MV-4-11 (cell line): ENCODE data around the gene WNT8A.
A peak's percentile ranks its signal among the peaks of the same experiment; 100 is the strongest.
"Not testable (repeated sequence)": the region's sequence is repeated elsewhere in the genome, so short reads cannot be mapped to it uniquely, and the experiment has no call there.

Source experiments
- DNase-seq: peaks from one replicate; lab custom pipeline; 2025; lab: John Stamatoyannopoulos, UW

Gene WNT8A, protein sequence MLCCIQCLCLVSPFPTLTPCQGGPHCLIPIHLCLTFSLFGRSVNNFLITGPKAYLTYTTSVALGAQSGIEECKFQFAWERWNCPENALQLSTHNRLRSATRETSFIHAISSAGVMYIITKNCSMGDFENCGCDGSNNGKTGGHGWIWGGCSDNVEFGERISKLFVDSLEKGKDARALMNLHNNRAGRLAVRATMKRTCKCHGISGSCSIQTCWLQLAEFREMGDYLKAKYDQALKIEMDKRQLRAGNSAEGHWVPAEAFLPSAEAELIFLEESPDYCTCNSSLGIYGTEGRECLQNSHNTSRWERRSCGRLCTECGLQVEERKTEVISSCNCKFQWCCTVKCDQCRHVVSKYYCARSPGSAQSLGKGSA

DNA sequence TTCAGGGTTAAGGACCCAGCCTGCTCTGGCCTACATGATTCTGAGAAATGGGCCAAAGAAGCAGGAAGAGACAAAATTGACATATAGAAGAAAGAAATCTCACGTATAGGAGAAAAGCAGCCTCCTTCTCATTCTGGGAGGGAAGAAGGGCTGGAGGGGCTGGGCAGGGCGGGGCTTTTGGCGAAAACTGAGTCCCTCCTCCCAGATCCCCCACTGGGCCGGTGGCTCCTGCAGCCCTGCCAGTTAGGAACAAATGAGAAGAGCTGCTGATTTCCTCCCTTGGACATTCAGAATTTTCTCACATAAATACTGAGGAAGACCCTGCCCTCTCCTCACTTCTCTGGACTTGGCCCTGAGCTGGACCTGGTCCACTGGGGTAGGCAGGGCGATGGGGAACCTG, at the start of gene WNT8A:
Gene WNT8A, plus strand, starts transcription at position 332 of the 400 bp plus-strand sequence. CDS start 95 bp downstream, outside the sequence.
- DNase-seq = no peak

DNA sequence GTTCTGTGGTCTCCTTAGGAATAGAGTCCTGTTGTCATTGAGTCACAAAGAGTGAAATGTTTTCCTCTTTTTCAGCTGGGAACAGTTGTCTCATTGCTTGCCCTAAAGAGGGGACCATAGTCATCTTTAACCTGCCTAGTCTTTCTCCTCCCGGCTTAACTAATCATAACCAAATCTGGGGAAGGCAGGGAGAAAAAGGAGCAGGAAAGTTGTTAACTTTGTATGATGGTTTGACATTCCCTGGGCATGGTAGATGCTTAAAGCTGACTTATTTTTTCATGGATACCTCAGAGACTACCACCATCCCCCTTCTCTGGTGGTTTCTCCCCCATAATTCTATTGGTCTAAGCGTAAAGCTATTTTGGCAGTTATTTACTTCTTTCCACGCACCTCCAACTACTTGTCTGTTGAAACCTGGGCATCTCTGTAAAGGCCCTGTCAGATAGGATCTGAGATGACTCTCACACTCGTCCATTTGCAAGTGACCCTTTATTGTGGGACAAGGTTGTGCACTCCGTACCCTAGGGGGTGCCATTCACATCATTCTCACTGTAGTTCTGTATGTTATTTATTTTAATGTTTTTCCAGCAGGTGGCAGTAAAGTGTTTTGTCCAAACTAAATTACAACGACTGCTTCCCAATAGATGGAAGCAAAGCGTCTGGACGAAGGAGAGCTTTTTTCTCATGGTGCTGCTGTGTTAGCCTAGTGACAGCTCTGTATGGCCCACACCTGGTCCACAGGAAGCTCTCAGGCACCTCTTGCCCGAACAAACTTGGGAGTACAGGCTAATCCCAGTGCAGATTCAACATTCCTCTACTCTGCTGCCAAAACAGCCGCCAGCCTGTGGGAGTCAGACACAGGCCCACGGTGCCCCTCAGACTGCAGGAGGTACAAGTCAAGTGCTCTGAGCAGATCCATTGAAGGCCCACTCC, 48.0 kb upstream of the WNT8A start:
- DNase-seq = peak; percentile 92

DNA sequence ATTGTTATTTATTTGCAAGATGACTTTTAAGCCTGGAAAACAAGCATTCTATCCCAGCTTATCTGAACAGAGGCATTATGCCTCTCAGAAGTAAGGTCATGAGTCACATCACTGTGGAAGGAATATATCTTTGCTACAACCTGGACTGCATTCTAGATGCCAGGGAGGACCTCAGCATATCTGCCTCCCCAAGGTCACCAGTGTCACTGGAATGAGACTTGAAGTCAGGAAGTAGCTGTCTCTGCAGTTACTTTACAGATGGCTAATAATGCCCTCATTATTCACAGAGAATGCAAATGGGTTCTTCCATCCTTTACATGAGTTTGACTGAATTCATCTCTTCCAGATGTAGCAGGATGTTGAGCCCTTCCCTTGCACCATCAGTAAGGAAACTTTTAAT, 46.6 kb upstream of the WNT8A start:
- DNase-seq = no peak

DNA sequence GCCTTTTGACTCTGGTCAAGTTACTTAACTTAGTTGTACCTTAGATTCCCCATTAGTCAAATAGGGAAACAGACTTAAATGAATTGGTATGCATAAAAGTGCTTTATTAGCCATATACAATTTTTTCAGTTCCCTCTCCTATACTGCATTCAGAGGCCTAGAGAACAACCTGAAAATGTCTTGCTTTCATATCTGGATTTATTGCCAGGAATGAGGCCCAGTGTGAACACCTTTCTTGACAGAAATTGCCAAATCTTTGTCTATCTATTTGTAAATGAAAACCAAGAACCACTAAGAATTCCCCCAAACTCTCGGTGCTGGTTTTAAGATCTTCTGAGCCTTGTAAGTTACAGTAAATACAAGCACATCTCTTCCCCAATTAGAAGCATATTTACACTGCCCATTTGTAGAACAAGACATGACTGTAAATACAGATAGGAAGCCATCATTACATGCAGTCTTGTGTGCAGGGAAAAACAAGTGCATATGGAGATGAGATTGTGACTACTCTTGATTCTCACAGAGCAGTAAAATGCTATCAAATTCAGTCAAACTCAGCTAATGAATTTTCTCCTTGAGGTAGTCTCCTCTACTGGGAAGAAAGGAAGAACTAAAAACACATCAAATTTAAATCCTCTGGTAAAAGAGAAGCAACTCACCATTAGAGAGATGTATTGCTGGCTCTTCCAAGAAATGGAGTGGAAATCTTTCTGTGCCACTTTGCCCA, 45.8 kb upstream of the WNT8A start:
- no peak for DNase-seq

DNA sequence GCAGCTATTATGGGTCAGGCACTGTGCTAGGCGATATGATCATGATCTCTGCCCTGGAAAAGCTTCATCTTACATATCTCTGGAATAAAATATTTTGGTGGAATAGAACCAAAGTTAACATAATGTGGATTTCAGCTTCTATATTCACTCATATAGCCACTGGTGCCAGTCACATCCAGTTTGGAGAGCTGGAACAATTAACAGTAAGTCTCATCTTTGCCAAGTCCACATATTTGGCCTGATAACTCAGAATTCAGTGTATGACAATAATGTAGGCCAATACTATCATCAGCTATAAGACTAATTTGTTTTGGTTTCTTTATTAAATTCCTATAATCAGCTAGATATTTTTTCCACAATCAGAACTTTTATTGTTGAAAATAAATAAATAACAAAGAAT, 45.0 kb upstream of the WNT8A start:
- no peak for DNase-seq

DNA sequence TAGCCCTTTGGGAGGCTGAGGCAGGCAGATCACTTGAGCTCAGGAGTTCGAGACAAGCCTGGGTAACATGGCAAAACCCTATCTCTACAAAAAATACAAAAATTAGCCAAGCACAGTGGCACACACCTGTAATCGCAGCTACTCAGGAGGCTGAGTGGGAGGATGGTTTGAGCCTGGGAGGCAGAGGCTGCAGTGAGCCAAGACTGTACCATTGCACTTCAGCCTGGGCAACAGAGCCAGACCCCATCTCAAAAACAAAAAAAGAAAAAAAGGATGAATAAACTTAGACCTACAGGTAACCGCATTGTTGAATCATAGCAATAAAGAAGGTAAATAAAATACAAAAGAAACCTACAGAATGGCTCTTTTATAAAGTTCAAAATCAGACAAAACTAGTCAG, 38.5 kb upstream of the WNT8A start:
- DNase-seq = not testable (repeated sequence)

DNA sequence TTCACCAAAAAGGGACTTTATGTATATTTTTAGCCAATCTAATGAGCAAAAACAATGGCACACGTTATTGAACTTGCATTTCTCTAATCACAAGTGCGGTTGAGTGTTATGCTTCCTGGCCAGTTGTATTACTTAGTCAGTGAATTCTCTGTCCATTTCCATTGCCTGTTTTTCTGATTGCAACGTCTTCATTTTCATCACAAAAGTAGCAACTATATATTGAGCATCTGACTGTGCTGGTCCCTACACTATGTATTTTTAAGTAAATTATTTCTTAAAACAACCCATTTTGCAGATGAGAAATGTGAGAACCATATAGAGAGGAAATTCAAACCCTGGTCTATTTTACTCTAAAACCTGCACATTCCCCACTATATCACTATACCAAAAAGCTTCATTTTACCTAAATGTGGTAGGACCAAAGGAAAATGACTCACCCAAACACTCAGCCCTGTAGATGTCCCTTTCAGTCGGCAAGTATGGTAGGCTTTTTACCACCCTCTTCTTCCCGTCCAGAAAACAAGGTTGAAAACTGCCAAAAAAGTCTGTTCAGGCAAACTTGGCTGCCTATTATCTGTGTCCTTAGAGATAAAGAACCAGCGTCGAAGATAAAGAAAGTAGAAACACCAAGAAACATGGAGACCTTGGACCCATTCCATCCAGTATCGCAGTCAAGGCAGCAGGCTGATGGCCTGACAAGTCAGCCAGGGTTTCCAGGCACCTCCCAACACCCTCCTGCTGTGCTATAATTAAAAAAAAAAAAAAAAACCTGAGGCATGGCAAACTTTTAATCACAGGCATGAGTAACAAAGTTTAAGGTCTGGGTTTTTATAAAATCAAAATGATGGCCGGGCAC, 32.2 kb upstream of the WNT8A start:
- no peak for DNase-seq

DNA sequence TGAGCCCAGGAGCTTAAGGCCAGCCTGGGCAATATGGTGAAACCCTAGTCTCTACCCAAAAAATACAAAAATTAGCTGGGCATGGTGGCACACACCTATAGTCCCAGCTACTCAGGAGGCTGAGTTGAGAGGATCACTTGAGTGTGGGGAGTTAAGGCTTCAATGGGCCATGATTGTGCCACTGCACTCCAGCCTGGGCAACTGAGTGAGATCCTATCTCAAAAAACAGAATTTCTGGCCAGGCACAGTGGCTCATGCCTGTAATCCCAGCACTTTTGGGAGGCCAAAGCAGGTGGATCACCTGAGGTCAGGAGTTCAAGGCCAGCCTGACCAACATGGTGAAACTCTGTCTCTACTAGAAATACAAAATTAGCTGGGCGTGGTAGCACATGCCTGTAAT, 31.1 kb upstream of the WNT8A start:
- not testable (repeated sequence) for DNase-seq

DNA sequence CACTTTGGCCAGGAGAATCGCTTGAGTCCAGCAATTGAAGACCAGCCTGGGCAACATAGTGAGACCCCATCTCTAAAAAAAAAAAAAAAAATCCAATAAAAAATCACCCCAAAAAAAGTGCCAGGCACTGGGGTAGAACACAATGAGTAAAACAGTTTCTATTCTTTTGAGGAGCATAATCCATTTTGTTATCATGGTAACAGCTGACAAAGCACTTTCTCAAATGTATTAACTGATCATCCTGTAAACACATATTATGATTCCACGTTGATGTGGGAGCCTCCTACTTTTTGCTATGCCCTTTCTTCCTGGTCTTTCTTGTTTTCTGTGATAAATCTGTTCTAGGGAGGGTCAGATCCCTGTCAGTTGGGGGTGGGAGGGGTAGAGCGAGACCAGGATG, 30.3 kb upstream of the WNT8A start:
- DNase-seq = no peak

DNA sequence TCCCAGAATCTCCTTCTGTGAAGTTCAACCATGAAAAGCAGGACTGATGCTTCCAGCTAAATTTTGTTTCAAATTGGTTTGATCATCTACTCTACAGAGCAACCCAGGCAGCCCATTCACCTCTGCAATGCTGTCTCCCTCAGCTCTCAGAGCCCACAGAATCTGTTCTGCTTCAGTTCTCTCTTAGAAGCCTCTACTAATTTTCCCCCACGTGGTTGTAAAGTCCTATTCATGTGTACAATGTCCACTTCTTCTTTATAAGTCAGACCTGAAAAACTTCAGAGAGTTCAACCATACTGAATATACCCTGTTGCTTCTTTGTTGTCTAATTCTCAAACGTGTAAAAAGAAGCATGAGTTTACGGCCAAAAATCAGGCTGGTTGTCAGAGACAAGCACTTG, 29.6 kb upstream of the WNT8A start:
- no peak for DNase-seq

DNA sequence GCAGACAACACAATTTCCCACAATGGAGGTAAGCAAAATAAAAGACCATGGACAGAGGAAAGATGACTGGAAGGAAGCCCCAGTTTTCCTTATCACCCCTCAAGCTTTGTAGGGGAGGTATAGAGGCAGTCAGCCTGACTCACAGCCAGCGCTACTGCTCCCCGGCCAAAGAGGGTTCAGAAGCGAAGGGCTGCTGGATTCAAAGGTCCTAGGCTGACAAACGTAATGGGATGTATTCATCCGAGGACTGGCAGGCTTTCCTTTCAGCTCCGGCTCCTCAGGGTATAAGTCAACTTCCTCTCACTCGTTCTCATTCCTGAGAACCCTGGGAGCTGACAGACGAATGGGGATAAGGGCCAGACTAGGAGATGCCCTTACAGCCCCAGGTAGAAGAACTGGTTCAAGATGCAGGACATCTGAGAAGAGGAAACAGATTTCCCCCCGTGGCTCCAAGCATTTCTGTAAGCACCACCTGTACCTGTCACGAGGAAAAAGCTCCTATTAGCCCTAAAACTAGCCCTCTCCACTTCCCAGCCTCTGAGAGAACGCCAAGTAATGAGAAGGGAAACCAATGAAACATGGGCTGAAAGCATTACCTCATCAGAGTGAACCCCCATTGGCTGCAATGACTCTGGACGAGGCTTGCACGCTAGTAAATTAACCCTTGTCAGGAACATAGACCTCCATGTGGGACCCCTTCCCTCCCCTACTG, 28.8 kb upstream of the WNT8A start:
- no peak for DNase-seq

DNA sequence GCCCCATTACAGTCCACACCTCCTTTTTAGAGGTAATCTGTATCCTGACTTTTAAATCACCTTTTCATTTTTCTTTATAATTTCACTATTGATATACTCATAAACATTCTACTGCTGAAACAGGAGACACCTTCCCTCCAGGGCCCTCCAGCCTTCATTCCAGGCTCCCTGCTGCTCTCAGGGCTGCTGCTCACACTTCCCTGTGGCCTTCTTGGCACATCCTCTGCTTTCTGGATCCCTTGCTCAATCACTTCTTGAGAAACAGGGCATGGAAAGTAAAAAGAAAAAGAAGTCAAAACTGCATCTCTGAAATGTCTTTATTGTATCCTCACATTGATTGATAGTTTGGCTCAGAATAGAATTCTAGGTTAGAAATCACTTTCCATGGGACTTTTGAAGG, 19.3 kb upstream of the WNT8A start:
- DNase-seq = no peak

DNA sequence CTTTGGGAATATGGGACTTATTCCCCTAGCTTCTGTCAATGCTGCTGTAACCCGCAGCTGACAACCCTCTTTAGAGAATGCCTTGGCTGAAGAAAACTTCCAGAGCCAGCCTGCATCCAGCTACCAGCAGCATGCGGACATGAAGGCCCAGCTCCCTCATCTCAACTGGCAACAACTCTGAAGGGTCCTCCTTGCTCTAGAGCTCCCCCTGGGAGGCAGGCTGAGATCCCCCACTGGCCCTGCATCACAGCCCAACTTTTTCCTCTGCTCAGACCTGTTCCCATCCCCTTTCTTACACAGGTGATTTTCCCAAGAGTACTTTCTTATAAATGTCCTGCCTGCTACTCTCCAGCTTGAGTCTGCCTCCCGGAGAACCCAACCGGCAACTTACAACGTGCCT, 18.7 kb upstream of the WNT8A start:
- DNase-seq = no peak

DNA sequence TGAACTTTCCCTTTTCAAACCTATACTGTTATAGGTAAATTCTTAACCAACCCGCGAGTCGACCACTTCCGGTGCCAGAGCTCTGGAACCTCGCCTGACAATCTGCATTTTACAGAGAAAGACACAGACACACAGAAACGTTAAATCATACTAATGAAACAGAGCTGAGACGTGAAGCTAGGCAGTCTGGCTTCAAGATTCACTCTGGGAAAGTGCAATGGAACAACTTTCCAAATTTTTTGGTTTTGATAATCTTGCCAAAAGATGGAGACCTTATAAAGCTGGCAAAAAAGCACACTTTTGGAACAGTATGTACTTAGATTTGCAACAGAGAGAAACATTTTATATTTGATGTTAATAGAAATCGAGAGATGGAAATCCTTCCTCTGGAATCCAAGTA, 15.9 kb upstream of the WNT8A start:
- no peak for DNase-seq

DNA sequence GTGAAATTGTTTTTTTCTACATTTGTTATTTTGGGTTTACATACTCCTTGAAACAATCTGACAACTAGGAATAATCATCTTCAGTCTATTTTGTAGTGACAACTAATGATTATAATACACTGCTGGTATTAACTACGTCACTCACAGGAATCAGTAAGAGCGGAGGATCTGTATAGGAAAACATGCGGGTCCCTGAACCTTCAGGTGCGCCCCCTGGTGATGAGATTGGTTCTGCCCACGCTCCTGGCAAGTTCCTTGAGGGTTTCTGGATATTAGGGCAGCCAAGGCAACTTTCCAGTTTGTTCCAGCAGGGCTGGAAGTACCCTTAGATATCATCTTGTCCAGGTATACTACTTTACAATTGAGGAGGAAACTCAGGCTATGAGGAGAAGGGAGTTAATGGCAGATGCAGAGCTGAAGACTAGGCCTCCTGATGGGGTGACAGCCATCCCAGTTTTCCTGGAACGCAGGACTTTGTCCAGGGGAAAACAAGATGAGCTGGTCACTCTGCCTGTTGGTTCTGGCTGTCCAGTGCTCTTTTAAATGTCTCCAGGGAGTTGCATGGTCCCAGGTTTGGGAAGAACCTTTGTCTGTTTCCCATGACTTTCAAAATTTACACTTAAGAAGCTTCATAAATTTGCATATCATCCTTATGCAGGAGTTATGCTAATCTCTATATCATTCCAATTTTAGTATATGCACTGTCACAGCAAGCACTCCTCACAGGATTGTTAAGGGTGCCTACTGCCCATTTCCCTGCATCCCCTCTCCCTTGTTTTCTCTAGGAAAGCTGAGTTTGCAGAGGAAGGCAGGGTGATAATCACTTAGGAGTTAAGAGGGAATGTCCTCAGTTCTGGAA, 14.9 kb upstream of the WNT8A start:
- DNase-seq = peak; percentile 54

DNA sequence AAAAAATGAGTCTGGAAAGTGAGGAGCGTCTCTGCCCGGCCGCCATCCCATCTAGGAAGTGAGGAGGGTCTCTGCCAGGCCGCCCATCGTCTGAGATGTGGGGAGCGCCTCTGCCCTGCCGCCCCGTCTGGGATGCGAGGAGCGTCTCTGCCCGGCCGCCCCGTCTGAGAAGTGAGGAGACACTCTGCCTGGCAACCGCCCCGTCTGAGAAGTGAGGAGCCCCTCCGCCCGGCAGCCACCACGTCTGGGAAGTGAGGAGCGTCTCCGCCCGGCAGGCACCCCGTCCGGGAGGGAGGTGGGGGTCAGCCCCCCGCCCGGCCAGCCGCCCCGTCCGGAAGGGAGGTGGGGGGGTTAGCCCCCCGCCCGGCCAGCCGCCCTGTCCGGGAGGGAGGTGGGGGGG, 13.8 kb upstream of the WNT8A start:
- not testable (repeated sequence) for DNase-seq

DNA sequence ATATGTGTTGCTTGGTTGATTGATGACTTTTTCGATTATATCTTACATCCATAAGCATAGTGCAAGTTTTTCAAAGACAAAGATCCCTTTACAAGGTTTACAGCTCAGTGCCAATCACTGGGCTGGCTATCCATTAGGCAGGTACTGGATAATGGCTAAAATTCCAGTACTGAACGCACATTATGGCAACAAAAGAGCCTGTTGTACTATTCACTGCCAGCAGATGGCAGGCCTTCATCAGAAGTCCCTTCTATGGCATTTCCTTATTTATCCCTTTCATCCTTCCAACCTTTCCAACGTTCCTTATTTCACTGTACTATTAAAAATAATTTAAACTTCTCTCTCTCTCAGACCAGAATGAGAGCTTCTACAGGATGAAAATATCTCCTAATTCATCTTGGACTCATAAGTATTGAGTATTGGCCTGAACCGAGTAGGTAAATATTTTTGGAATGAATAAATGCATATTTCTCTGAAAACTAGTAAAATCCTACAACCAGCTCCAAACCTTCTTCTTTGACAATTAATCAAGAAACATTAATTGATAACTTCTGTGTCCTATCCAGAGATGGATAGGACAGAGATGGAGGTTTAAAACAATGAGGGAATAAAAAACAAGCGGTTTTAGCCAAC, 6.7 kb upstream of the WNT8A start:
- DNase-seq = peak; percentile 58

DNA sequence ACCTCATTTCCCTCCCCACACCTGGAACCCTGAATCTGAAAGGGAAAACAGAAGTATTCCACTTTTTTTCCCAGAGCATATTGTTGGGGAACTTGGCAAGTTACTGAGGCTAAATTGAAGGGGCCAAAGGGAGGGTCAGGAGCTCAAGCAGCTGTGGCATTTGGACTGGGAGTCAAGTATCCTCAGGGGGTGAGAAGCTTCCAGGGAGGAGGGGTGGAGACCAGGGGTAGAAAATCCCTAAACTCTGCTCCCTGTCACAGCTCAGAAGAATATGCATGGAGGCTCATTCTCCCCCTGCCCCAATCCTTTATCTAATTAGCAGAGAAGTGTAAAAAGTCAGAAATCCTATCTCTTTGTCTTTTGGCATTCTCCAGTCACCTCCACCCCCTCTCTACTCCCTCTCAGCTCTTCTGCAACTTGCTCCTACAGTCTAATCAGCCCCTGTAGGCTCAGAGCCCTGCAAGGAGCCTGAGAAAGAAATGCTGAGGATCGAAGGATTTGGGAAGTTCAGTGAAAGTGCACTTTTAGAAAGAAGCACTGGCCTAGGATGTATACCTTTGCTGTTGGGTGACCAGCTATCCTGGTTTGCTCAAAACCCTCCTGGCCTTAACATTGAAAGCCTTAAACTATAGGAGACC, 5.7 kb upstream of the WNT8A start:
- no peak for DNase-seq

DNA sequence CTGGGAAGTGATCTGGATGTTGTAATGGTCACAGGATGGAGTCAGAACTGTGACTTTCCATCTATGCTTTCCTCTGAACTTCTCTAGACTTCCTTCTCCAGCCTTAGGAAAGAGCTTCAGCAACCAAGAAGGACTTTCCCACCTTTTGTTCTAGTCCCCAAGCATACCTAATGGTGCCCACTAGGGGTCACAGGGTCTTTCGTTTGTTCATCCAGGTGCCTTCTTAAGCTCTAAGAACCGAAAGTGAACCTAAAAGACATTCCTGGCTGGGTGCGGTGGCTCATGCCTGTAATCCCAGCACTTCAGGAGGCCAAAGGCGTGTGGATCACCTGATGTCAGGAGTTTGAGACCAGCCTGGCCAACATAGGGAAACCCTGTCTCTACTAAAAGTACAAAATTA, 1.8 kb upstream of the WNT8A start:
- no peak for DNase-seq
